Islet precursor cell (in vitro differentiated cells): ENCODE measurements around the gene C6orf136.

Experiments
- DNase-seq: peaks from one replicate; pipeline ENCODE4 v3.0.0-alpha.2; 2018

The C6orf136 gene

DNA sequence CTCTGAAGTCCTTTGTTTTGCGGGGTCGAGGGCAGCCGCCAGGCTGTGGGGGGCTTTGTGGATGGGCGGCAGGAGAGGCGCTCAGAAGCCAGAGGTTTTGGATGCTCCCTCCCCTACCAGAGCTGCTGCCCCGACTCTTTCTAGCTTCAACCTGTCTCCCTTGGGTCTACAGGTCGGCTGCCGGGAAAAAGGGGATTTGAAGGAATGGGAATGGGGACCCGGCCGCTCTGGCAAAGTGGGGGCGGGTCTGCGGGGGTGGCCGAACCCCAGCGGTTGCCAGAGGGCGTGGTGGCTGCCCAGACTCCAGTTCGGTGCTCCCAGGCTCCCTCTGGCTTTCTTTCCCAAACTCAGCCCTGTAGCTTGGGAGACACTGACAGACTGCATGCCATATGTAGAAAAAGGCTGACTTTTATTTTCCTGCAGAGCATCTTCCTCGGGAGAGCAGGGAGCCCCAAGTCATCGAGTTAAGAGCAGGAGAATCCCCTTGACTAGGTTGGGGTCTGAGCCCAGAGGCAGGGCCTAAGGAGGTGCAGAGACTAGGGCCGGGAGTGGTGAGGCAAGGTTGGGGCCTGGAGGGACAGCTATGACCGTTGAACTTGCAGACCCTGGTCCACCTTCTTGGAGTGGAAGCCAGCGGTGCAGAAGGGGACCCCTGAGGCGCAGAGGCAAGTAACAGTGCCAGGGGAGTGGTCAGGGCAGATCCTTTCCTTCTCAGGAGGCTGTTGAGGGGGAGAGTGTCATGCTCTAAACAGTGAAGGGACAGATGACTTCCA is 40.9 kb downstream of the C6orf136 start:
- DNase-seq, result no peak

DNA sequence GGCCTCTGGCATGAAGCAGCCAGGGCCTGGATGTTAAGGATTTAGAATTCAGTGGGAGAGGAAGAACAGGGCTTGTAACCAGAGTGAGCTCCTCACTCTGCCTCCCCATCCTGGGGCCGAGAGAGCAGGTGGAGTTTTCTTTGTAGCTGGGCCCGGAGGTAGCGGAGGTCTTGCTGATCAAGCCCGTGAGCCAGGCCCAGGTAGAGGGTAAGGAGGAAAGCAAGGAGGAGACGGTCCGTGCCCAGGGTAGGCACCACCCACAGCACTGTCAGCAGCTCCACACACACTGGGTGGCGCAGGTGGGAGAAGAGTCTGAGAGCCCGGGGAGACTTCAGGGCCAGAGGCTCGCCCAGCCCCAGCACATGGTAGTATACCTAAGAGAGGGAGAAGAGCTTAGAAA is 41.6 kb downstream of the C6orf136 start:
- DNase-seq, result no peak

DNA sequence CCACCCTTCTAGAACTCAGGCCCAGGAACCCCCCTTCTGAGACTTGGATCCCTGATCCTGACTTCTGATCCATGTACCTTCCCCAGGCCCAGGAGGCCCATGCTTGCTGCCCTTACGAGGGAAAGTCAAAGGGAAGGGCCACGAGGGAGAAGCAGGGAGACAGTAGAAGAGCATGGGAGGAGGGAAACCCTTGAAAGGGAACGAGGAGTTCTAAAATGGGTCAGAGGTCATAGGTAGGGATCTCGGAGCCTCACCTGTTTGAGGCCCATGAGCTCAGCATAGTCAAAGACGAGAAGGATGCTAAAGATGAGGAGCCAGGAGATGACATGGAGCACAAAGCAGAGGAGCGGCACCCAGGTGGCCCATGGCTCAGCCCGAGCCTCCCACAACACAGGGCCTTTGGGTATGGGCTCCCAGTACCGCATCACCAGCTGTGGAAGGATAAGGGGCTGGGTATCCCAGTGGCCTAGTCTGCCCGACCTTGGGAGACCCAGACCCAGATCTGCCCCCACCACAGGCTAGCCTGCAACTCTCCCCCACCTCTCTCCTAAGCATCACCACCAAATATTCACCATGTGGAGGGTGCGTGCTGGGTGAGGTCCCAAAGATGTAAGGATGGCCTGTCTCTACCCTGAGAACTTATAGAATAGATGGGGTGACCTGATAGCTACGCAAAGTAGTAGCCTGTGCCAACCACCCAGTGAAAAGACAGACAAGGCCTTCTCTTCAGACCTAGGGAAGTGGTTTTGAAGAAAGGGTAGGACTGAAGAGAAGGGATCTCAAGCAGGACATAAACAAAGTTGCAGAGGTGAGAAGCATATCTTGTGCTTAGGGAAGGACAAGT is 42.3 kb downstream of the C6orf136 start:
- DNase-seq, result no peak

DNA sequence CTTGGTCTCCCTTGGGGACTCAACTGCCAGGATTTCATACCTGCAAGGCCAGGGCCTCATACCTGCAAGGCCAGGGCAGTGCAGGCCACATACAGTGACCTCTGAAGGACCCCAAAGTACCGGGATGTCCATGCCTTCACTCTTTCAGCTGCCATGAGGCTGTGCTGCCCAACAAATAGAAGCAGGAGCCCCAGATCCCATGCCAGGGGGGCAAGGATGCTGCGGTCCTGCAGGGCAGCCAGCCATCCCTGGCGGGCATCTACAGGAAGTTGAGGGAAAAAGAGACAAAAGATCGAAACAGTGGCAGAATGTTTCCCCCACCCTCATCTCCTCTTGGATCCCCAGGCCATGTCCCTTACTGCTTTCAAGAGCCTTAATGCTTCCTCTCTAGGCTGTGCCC is 43.1 kb downstream of the C6orf136 start:
- DNase-seq, result no peak

DNA sequence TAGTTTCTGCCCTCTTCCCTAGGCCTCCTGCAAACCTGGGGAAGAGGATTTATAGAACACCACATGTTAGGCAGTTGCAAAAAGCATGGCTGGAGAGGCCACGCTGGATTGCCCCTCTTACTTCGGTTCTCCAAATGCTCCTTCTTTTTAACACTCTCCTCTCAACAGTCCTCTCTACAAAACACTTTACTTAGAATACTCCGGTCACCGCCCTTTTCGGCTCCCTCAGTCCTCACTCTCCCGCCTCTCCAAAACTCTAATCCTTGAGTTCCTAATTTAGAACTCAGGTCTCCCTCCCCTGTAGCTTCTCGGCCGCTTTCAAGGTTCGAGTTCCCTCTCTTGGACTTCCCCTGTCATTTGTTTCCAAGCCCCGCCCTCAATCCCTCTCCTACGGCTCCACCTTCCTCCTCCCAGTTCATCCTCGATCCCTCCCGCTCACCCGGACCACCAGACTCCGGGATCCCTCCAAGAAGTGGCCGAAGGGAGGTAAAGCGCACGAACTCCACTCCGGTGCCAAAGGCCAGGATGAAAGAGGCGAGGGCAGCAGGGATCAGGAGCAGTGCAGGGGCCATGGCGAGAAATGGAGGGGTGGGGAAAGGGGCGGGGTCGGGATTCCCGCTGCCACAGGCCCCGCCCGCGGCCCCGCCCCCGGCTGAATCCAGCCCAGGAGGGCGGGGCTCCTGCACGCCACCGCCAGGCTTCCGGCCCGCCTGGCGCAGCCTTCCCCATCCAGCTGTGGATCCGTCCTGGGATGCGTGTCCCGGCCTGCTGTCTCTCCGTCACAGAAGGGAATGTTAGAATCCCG is 43.7 kb downstream of the C6orf136 start, which contains the start of gene NRM:
NRM (minus strand) TSS at position 582 of the 805 bp plus-strand sequence; CDS start at position 572, 10 bp downstream.
- DNase-seq, result peak; percentile 93

DNA sequence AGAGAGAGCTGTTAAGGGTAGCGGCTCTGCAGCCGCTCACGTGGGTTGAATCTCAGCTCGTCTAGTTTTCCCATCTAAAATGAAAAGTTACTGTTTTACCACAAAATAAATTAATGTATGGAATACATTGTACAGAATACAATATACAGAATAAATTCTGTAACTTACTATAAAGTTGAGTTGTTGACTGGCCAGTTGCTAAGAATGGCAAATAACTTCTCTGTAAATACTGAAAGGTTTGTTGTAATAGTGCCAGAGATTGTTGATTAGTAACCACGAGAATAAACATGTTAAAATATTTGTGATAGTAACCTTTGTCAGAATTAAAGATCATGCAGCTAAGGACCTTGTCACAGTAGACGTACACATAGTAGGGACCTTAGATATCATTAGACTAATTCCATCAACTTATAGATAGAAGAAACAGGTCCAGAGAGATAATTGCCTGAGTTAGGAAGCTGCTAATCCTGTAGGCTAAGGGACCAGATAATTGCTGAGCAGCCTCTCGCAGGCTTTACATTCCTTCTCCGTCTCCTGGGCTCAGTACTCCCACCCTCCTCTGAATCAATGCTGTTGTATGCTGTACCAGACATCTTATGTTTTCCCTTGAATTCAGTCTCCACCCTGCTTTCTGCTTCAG is 44.4 kb downstream of the C6orf136 start:
- DNase-seq, result peak; percentile 83

DNA sequence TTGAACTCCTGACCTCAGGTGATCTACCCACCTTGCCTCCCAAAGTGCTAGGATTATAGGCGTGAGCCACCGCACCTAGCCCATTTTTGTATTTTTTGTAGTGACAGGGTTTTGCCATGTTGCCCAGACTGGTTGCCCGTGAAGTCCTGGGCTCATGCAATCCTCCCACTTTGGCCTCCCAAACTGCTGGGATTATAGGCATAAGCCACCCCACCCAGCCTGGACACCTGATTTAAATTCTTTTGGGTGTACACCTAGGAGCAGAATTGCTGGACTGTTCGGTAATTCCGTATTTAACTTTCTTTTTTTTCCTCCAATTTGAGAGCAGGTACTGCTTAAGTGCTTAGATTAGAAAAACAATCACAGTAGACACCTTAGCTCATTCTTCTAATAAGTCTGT is 49.5 kb downstream of the C6orf136 start:
- no peak for DNase-seq

DNA sequence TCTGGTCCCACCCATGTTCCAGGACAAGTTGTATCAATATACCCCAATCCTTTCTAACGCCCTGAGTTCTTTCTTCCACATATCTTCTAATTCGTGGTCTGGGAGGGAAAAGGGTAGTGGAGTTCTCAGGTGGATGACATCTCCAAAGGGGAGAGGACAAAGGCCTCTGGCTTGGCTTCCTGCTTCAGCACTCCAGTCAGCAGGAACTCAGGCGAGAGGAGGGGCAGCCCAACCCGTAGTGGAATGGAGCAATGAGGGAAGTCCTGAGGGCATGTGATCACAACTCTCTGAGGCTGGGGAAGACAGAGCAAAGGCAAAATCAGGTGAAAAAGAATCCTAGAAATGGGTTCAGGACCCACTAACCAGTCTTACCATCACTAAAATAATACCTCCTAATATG is 53.4 kb downstream of the C6orf136 start:
- DNase-seq, result peak; percentile 80
